Renal cortical epithelial cell (primary cell): ENCODE results near the gene GP9. TPM values are rescaled to one million over a fixed set of nuclear protein-coding genes. Genes with fewer than 3 reads are reported as not detected.
"Not testable (repeated sequence)": the region's sequence is repeated elsewhere in the genome, so short reads cannot be mapped to it uniquely, and the experiment has no call there.

ENCODE experiments used
- DNase-seq: peaks from one replicate; pipeline ENCODE4 v3.0.0-alpha.2; 2011; ENCODE audit warnings: low read depth
- total RNA-seq: library from RNA; depleted of rRNA; stranded (reverse); fragments of >200 nt; gene quantifications from 2 replicates; pipeline ENCODE4 v1.2.3, GENCODE V29; 2014

GP9 gene
- total RNA-seq, 1 donor from 2014 or later = not detected

DNA sequence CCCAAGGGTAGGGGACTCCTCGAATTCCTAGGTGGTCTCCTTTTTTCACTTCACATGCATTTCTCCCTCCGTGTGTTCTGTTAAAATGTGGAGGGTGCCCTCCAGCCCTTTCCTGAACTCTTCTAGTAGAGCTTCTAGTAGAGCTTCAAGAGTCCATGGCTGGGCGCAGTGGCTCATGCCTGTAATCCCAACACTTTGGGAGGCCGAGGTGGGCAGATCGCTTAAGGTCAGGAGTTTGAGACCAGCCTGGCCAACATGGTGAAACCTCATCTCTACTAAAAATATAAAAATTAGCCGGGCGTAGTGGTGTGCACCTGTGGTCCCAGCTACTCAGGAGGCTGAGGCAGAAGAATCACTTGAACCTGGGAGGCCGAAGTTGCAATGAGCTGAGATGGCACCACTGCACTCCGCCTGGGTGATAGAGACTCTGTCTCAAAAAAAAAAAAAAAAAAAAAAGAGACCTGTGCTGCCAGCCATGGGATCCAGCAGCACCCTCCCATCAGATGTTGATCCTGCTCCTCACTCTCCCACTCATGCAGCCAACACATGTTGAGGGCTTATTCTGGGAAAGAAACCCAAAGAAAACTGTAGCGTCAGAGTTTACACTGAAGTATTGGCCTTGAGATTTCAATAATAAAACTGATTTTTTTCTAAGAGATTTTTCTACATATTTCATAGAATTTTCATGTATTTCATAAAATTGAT is 50.6 kb downstream of the GP9 start:
- DNase-seq = not testable (repeated sequence)

Other genes with a start within 250 kb of the GP9 start
- 47.2 and 48.9 TPM in 2 replicates for gene ACAD9, start 181.2 kb upstream of the GP9 start, total RNA-seq
- 0.15 TPM in 1 of 2 replicates, not detected in the other for gene CFAP92, start 66.7 kb upstream of the GP9 start, total RNA-seq
- gene EFCC1, start 59.5 kb upstream of the GP9 start, total RNA-seq = not detected in 2 replicates
- 38.3 and 41.7 TPM in 2 replicates for gene RAB43, start 61.0 kb downstream of the GP9 start, total RNA-seq
- 18.7 and 19.8 TPM in 2 replicates for gene ISY1, start 100.3 kb downstream of the GP9 start, total RNA-seq
- 276 and 290 TPM in 2 replicates for gene CNBP, start 123.1 kb downstream of the GP9 start, total RNA-seq
- gene COPG1, start 188.8 kb downstream of the GP9 start, total RNA-seq = 240 and 286 TPM in 2 replicates
- 29.5 and 32.9 TPM in 2 replicates for gene HMCES, start 218.1 kb downstream of the GP9 start, total RNA-seq